Thyroid gland (tissue), 4 donors: ENCODE measurements around the gene GAL3ST1.

Source experiments
- CTCF ChIP-seq, 6 experiments: fragments of 200-600 bp in 3 of 6; fragments of 450-650 bp in 3 of 6; sonication (generic) in 3 of 6; IDR thresholded peaks; one replicate each; pipeline ENCODE4 v1.5.1; 2016 to 2019; ENCODE audit warnings: antibody characterized with exemption in 6 of 6, mild to moderate bottlenecking in 2 of 6, inconsistent platforms in 1 of 6, moderate library complexity in 1 of 6
- POLR2A ChIP-seq, 2 donors: fragments of 450-650 bp; IDR thresholded peaks; one replicate each; pipeline ENCODE4 v1.6.1; 2017; ENCODE audit warnings: antibody characterized with exemption in 2 of 2, mild to moderate bottlenecking in 2 of 2, moderate library complexity in 1 of 2

- TF ChIP-seq CTCF (IDR thresholded peaks at IDR 0.05) = no peak
- TF ChIP-seq POLR2A (IDR thresholded peaks at IDR 0.05) = no peak
These were observed 1.4 kb upstream of the GAL3ST1 start for GRCh38 chr22:30575859-30576258.
